WTC11 (cell line): ENCODE data around the gene RABGAP1. TPM values are rescaled to one million over a fixed set of nuclear protein-coding genes. Genes with fewer than 3 reads are reported as not detected.

Source experiments
- ATAC-seq: fragments of 200-7000 bp; cut with Tn5 transposase; 2 replicates; pipeline ENCODE4 v1.10.0; 2021; ENCODE audit warnings: mild to moderate bottlenecking, moderate library complexity
- CTCF ChIA-PET: fragments of 300-600 bp; sonication (Branson Sonifier 250); formaldehyde crosslinking; loops from one replicate; lab custom pipeline; 2021; ENCODE audit warnings: antibody characterized with exemption; lab: Charles Lee
- POLR2A ChIA-PET: fragments of 350-600 bp; sonication (Branson Sonifier 250); formaldehyde crosslinking; loops from one replicate; lab custom pipeline; 2021; ENCODE audit warnings: antibody characterized with exemption; lab: Charles Lee
- DNase-seq: peaks from one replicate; pipeline ENCODE4 v3.0.0; 2021; ENCODE audit warnings: low spot score
- H3K27ac Mint-ChIP-seq: 2 replicates; pipeline ENCODE4 v1.8.0; 2021; ENCODE audit warnings: mixed read lengths
- H3K27me3 Mint-ChIP-seq: 2 replicates; pipeline ENCODE4 v1.8.0; 2021; ENCODE audit warnings: low read depth, mild to moderate bottlenecking, moderate library complexity, mixed read lengths
- H3K36me3 Mint-ChIP-seq: 2 replicates; pipeline ENCODE4 v1.8.0; 2021; ENCODE audit warnings: mixed read lengths
- H3K4me1 Mint-ChIP-seq: 2 replicates; pipeline ENCODE4 v1.8.0; 2022; ENCODE audit warnings: mixed read lengths
- H3K4me3 Mint-ChIP-seq: 2 replicates; pipeline ENCODE4 v1.8.0; 2021; ENCODE audit warnings: mild to moderate bottlenecking, moderate library complexity, mixed read lengths
- H3K9me3 Mint-ChIP-seq: 2 replicates; pipeline ENCODE4 v1.8.0; 2021; ENCODE audit warnings: mixed read lengths
- CREM ChIP-seq: sonication (generic); formaldehyde crosslinking; IDR thresholded peaks from 2 replicates; pipeline ENCODE4 v1.8.1; 2022; ENCODE audit warnings: mild to moderate bottlenecking, missing genetic modification reagents, moderate library complexity
- ETV6 ChIP-seq: sonication (generic); formaldehyde crosslinking; IDR thresholded peaks from 2 replicates; pipeline ENCODE4 v1.8.1; 2022; ENCODE audit warnings: mild to moderate bottlenecking, missing genetic modification reagents
- FOXP1 ChIP-seq: sonication (generic); formaldehyde crosslinking; IDR thresholded peaks from 2 replicates; pipeline ENCODE4 v1.8.0; 2022; ENCODE audit warnings: missing genetic modification reagents, mild to moderate bottlenecking, moderate library complexity, borderline replicate concordance
- MYBL2 ChIP-seq: sonication (generic); formaldehyde crosslinking; IDR thresholded peaks from 2 replicates; pipeline ENCODE4 v1.8.1; 2023; ENCODE audit warnings: mild to moderate bottlenecking, moderate library complexity, missing genetic modification reagents
- NFATC4 ChIP-seq: fragments of 250-450 bp; sonication (Bioruptor Pico); IDR thresholded peaks from 2 replicates; pipeline ENCODE4 v1.9.0; 2021; ENCODE audit warnings: mild to moderate bottlenecking
- NFYB ChIP-seq: sonication (generic); formaldehyde crosslinking; conservative IDR thresholded peaks from 2 replicates; pipeline ENCODE4 v1.8.0; 2022; ENCODE audit warnings: low read depth, missing genetic modification reagents
- NR3C1 ChIP-seq: sonication (generic); formaldehyde crosslinking; conservative IDR thresholded peaks from 2 replicates; pipeline ENCODE4 v1.8.1; 2023; ENCODE audit warnings: low read depth, mild to moderate bottlenecking, missing genetic modification reagents
- SOX15 ChIP-seq: fragments of 250-450 bp; sonication (Bioruptor Pico); IDR thresholded peaks from 2 replicates; pipeline ENCODE4 v1.9.0; 2021; ENCODE audit warnings: mild to moderate bottlenecking
- ZBTB21 ChIP-seq: sonication (generic); formaldehyde crosslinking; IDR thresholded peaks from 2 replicates; pipeline ENCODE4 v1.8.1; 2023; ENCODE audit warnings: mild to moderate bottlenecking, missing genetic modification reagents, borderline replicate concordance
- total RNA-seq: library from RNA; stranded (reverse); gene quantifications from 3 replicates; pipeline ENCODE4 v1.2.3, GENCODE V29; 2021
- TF ChIP-seq, protein P1 (sequence below): sonication (generic); formaldehyde crosslinking; IDR thresholded peaks from 2 replicates; pipeline ENCODE4 v1.8.0; 2022; ENCODE audit warnings: mild to moderate bottlenecking, missing genetic modification reagents
- TF ChIP-seq, protein P2 (sequence below): fragments of 250-450 bp; sonication (Bioruptor Pico); IDR thresholded peaks from 2 replicates; pipeline ENCODE4 v1.8.0; 2021; ENCODE audit warnings: mild to moderate bottlenecking
- TF ChIP-seq, protein P3 (sequence below): fragments of 250-450 bp; sonication (Bioruptor Pico); conservative IDR thresholded peaks from 2 replicates; pipeline ENCODE4 v1.9.0; 2021; ENCODE audit warnings: mild to moderate bottlenecking
- TF ChIP-seq, protein P4 (sequence below): sonication (generic); formaldehyde crosslinking; IDR thresholded peaks from 2 replicates; pipeline ENCODE4 v1.8.1; 2022; ENCODE audit warnings: missing genetic modification reagents, borderline replicate concordance
- TF ChIP-seq, protein P5 (sequence below): sonication (generic); formaldehyde crosslinking; conservative IDR thresholded peaks from 2 replicates; pipeline ENCODE4 v1.8.1; 2022; ENCODE audit warnings: mild to moderate bottlenecking, missing genetic modification reagents
- TF ChIP-seq, protein P6 (sequence below): sonication (generic); formaldehyde crosslinking; IDR thresholded peaks from 2 replicates; pipeline ENCODE4 v1.8.1; 2022; ENCODE audit warnings: low read depth, missing genetic modification reagents, borderline replicate concordance
- TF ChIP-seq, protein P7 (sequence below): sonication (generic); formaldehyde crosslinking; IDR thresholded peaks from 2 replicates; pipeline ENCODE4 v1.8.0; 2022; ENCODE audit warnings: mild to moderate bottlenecking, missing genetic modification reagents

Gene RABGAP1
- total RNA-seq, 1 experiment from 2014 or later, result 38.1 TPM

DNA sequence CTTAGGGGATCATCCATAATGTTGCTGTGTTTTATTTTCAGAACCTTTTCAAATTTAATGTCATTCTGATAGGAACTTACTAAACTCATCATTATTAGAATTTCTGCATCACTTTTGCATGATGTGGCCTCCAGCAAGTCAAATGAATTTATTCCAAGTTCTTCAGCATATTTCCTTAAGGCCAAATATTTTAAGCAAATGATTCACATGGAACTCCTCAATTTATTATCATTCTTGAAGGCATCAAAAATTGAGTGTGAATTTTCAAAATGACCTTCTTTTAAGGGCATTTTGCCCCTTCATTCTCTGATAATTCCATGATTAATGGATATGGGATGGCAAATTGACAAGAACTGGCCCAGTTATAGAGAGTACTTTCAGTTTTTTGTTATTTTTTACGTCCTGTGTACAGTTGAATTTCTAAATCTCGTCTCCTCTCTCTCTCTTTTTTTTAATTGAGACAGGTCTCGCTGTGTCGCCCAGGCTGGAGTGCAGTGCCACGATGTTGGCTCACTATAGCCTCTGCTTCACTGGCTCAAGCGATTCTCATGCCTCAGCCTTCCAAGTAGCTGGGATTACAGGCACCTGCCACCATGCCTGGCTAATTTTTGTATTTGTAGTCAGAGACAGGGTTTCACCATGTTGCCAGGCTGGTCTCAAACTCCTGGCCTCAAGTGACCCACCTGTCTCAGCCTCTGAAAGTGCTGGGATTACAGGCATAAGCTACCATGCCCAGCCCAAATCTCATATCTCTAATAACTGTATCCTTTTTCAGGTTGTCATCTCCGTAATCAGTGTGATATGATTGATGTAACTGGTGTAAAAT is 121.7 kb downstream of the RABGAP1 start (continued):
- TF ChIP-seq, protein P1, sequence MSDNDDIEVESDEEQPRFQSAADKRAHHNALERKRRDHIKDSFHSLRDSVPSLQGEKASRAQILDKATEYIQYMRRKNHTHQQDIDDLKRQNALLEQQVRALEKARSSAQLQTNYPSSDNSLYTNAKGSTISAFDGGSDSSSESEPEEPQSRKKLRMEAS, result no peak
- TF ChIP-seq SOX15, result no peak

DNA sequence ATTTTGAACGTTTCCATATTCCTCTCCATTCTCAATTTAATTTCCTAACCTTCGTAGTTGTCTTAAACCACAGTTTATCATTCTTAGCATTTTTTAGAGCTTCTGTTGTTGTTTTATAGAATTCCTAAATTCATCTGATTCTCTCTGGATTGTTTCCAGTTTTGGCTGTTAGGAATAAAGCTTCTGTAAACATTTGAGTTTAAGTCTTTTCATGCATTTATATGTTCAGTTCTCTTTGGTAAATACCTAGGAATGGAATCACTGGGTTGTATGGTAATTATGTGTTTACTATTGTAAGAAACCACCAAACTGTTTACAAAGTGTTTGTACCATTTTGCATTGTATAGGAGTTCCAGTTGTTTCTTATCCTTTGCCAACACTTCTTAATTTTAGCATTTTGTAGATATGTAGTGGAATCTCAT is 122.4 kb downstream of the RABGAP1 start:
- CTCF ChIA-PET, result no interaction called here
- POLR2A ChIA-PET, result no interaction called here
- TF ChIP-seq MYBL2 (CRISPR knock-in tag) (no peak), NR3C1 (no peak)
- TF ChIP-seq, protein P2, sequence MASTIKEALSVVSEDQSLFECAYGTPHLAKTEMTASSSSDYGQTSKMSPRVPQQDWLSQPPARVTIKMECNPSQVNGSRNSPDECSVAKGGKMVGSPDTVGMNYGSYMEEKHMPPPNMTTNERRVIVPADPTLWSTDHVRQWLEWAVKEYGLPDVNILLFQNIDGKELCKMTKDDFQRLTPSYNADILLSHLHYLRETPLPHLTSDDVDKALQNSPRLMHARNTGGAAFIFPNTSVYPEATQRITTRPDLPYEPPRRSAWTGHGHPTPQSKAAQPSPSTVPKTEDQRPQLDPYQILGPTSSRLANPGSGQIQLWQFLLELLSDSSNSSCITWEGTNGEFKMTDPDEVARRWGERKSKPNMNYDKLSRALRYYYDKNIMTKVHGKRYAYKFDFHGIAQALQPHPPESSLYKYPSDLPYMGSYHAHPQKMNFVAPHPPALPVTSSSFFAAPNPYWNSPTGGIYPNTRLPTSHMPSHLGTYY (CRISPR knock-in tag), result no peak
- TF ChIP-seq, protein P3, sequence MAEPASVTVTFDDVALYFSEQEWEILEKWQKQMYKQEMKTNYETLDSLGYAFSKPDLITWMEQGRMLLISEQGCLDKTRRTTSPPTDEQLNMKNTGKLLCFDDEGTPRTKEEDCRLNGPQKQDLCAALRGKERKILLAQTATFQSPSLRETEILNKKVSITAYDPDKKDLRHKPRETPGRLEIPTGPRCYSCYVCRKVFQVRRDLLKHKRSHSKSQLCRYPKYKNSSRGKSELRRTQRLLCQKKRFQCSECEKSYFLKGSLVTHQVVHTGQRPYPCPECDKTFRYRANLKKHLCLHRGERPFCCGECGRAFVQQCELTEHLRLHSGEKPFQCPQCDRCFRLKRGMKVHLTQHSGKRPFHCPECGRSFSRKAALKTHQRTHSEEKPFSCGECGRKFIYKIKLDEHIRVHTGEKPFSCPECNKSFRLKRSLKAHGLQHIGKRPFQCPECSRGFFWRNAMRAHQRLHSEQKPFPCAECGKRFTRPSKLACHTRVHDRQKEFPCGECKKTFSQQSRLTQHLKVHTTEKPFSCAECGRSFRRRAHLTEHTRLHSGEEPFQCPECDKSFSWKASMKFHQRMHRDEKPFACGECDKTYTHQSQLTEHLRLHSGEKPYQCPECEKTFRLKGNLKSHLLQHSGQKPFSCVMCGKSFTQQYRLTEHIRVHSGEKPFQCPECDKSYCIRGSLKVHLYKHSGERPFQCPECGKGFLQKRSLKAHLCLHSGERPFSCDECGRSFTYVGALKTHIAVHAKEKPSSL (CRISPR knock-in tag), result no peak
- no peaks in the 10 kb centered on the region for H3K27me3 Mint-ChIP-seq
- ATAC-seq, result no peak
- H3K4me1 Mint-ChIP-seq, result peaks cover 20% of the 10 kb centered on the region
- peak overlapping the region; percentile 82; the same call in 1 of the 2 replicates for H3K27ac Mint-ChIP-seq
- H3K4me3 Mint-ChIP-seq, result no peak overlapping the region
- no peaks in the 10 kb centered on the region for H3K9me3 Mint-ChIP-seq
- peaks cover 33% of the 10 kb centered on the region for H3K36me3 Mint-ChIP-seq
- DNase-seq, result no peak

DNA sequence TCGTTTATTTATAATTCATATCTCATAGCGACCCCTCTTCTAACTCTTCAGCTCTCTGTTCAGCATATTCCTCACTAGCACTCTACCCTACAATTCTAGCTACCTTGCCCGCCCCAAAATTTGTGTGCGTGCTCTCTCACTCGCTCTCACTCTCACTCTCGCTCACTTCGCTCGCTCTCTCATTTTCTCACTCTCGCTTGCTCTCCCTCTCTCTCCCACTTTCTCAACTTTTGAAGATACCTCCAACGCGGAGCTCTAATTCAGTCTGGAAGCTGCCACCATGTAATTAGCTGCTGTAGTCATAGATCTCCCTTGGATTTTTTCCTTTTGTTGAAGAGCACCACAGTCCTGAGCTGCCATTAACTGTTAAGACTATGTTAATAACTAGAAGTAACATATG is 123.1 kb downstream of the RABGAP1 start:
- DNase-seq, result no peak
- CTCF ChIA-PET, result no interaction called here
- Mint-ChIP-seq H3K27ac (peak overlapping the region; percentile 90), H3K9me3 (no peaks in the 10 kb centered on the region), H3K4me3 (no peak overlapping the region), H3K27me3 (no peaks in the 10 kb centered on the region)
- no peak; the same call in 1 of the 2 replicates for ATAC-seq
- POLR2A ChIA-PET, result no interaction called here
- TF ChIP-seq CREM (CRISPR knock-in tag), result no peak
- TF ChIP-seq, protein P4, sequence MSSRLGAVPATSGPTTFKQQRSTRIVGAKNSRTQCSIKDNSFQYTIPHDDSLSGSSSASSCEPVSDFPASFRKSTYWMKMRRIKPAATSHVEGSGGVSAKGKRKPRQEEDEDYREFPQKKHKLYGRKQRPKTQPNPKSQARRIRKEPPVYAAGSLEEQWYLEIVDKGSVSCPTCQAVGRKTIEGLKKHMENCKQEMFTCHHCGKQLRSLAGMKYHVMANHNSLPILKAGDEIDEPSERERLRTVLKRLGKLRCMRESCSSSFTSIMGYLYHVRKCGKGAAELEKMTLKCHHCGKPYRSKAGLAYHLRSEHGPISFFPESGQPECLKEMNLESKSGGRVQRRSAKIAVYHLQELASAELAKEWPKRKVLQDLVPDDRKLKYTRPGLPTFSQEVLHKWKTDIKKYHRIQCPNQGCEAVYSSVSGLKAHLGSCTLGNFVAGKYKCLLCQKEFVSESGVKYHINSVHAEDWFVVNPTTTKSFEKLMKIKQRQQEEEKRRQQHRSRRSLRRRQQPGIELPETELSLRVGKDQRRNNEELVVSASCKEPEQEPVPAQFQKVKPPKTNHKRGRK (CRISPR knock-in tag), result no peak
- TF ChIP-seq ETV6, result no peak
- TF ChIP-seq, protein P5, sequence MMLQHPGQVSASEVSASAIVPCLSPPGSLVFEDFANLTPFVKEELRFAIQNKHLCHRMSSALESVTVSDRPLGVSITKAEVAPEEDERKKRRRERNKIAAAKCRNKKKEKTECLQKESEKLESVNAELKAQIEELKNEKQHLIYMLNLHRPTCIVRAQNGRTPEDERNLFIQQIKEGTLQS (CRISPR knock-in tag), result no peak
- no peak for TF ChIP-seq ZBTB21
- TF ChIP-seq, protein P6, sequence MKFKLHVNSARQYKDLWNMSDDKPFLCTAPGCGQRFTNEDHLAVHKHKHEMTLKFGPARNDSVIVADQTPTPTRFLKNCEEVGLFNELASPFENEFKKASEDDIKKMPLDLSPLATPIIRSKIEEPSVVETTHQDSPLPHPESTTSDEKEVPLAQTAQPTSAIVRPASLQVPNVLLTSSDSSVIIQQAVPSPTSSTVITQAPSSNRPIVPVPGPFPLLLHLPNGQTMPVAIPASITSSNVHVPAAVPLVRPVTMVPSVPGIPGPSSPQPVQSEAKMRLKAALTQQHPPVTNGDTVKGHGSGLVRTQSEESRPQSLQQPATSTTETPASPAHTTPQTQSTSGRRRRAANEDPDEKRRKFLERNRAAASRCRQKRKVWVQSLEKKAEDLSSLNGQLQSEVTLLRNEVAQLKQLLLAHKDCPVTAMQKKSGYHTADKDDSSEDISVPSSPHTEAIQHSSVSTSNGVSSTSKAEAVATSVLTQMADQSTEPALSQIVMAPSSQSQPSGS (CRISPR knock-in tag), result no peak
- TF ChIP-seq, all 79 proteins: peak for 0
- H3K36me3 Mint-ChIP-seq, result peaks cover 32% of the 10 kb centered on the region
- H3K4me1 Mint-ChIP-seq, result peaks cover 20% of the 10 kb centered on the region

DNA sequence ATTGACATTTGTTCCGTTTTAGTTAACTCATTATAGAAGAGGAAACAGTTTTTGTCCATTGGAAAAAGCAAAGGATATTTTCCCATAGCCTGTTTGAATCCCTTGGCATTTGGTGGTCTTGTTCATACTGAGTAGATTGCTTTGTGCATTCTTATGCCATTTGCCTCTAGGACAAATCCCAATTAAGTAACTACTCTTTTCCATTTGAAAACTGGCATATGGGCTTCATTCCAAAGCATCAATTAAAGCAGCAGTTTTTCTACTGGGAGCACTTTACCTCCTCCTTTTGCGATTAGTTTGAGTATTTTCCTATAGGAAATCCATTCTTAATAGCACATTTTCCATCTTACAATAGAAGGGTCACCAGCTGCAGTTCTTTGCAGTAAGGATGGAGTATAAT is 123.9 kb downstream of the RABGAP1 start:
- H3K27ac Mint-ChIP-seq, result no peak overlapping the region
- TF ChIP-seq NFATC4 (CRISPR knock-in tag) (no peak), FOXP1 (no peak), NFYB (CRISPR knock-in tag) (no peak)
- TF ChIP-seq, protein P7, sequence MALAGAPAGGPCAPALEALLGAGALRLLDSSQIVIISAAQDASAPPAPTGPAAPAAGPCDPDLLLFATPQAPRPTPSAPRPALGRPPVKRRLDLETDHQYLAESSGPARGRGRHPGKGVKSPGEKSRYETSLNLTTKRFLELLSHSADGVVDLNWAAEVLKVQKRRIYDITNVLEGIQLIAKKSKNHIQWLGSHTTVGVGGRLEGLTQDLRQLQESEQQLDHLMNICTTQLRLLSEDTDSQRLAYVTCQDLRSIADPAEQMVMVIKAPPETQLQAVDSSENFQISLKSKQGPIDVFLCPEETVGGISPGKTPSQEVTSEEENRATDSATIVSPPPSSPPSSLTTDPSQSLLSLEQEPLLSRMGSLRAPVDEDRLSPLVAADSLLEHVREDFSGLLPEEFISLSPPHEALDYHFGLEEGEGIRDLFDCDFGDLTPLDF (CRISPR knock-in tag), result no peak
- no peaks in the 10 kb centered on the region for H3K9me3 Mint-ChIP-seq
- H3K4me3 Mint-ChIP-seq, result no peak overlapping the region
- peaks cover 20% of the 10 kb centered on the region for H3K4me1 Mint-ChIP-seq
- H3K36me3 Mint-ChIP-seq, result peaks cover 30% of the 10 kb centered on the region
- no peaks in the 10 kb centered on the region for H3K27me3 Mint-ChIP-seq
- ChIA-PET POLR2A (no interaction called here), CTCF (no interaction called here)
- DNase-seq (no peak), ATAC-seq (no peak)
